ENCODE results near the gene PDZRN3. TPM values are rescaled to one million over a fixed set of nuclear protein-coding genes. Genes with fewer than 3 reads are reported as not detected.

Gene PDZRN3
- total and polyA plus RNA-seq, 2 experiments from 2014 or later, result 7.5 to 14.0 TPM

GRCh38 chr3:73473898-73474416 is 150.8 kb downstream of the PDZRN3 start:
- Histone ChIP-seq H2AFZ (no peak overlapping the region), H3K4me2 (no peak overlapping the region), H3F3A (replicated peaks; ENCODE audit: low read depth) (no peaks in the 10 kb centered on the region), H3K27ac (ENCODE audit: low read depth) (no peak overlapping the region), H3K4me3 (no peak overlapping the region), H3K9me2 (ENCODE audit: insufficient read depth) (peaks cover 22% of the 10 kb centered on the region; the same call in 1 of the 2 replicates), H4K20me1 (replicated peaks; ENCODE audit: insufficient read depth) (no peaks in the 10 kb centered on the region), H3K79me2 (replicated peaks; ENCODE audit: insufficient read depth) (no peaks in the 10 kb centered on the region), H3K36me3 (ENCODE audit: insufficient read depth) (no peaks in the 10 kb centered on the region), H3K4me1 (ENCODE audit: insufficient read depth) (peaks cover 3% of the 10 kb centered on the region; the same call in 1 of the 2 replicates), H3K27me3 (ENCODE audit: insufficient read depth) (no peaks in the 10 kb centered on the region)
- no peak overlapping the region for H3K27ac Mint-ChIP-seq
- peaks cover 35% of the 10 kb centered on the region for H3K4me1 Mint-ChIP-seq
- peaks cover 18% of the 10 kb centered on the region for H3K9me3 Mint-ChIP-seq
- H3K4me3 Mint-ChIP-seq, result no peak overlapping the region
- TF ChIP-seq, protein P1, sequence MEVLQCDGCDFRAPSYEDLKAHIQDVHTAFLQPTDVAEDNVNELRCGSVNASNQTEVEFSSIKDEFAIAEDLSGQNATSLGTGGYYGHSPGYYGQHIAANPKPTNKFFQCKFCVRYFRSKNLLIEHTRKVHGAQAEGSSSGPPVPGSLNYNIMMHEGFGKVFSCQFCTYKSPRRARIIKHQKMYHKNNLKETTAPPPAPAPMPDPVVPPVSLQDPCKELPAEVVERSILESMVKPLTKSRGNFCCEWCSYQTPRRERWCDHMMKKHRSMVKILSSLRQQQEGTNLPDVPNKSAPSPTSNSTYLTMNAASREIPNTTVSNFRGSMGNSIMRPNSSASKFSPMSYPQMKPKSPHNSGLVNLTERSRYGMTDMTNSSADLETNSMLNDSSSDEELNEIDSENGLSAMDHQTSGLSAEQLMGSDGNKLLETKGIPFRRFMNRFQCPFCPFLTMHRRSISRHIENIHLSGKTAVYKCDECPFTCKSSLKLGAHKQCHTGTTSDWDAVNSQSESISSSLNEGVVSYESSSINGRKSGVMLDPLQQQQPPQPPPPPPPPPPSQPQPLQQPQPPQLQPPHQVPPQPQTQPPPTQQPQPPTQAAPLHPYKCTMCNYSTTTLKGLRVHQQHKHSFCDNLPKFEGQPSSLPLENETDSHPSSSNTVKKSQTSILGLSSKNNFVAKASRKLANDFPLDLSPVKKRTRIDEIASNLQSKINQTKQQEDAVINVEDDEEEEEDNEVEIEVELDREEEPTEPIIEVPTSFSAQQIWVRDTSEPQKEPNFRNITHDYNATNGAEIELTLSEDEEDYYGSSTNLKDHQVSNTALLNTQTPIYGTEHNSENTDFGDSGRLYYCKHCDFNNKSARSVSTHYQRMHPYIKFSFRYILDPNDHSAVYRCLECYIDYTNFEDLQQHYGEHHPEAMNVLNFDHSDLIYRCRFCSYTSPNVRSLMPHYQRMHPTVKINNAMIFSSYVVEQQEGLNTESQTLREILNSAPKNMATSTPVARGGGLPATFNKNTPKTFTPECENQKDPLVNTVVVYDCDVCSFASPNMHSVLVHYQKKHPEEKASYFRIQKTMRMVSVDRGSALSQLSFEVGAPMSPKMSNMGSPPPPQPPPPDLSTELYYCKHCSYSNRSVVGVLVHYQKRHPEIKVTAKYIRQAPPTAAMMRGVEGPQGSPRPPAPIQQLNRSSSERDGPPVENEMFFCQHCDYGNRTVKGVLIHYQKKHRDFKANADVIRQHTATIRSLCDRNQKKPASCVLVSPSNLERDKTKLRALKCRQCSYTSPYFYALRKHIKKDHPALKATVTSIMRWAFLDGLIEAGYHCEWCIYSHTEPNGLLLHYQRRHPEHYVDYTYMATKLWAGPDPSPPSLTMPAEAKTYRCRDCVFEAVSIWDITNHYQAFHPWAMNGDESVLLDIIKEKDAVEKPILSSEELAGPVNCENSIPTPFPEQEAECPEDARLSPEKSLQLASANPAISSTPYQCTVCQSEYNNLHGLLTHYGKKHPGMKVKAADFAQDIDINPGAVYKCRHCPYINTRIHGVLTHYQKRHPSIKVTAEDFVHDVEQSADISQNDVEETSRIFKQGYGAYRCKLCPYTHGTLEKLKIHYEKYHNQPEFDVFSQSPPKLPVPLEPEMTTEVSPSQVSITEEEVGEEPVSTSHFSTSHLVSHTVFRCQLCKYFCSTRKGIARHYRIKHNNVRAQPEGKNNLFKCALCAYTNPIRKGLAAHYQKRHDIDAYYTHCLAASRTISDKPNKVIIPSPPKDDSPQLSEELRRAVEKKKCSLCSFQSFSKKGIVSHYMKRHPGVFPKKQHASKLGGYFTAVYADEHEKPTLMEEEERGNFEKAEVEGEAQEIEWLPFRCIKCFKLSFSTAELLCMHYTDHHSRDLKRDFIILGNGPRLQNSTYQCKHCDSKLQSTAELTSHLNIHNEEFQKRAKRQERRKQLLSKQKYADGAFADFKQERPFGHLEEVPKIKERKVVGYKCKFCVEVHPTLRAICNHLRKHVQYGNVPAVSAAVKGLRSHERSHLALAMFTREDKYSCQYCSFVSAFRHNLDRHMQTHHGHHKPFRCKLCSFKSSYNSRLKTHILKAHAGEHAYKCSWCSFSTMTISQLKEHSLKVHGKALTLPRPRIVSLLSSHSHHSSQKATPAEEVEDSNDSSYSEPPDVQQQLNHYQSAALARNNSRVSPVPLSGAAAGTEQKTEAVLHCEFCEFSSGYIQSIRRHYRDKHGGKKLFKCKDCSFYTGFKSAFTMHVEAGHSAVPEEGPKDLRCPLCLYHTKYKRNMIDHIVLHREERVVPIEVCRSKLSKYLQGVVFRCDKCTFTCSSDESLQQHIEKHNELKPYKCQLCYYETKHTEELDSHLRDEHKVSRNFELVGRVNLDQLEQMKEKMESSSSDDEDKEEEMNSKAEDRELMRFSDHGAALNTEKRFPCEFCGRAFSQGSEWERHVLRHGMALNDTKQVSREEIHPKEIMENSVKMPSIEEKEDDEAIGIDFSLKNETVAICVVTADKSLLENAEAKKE (CRISPR knock-in tag; IDR thresholded peaks at IDR 0.05), result no peak
- TF ChIP-seq NANOG (IDR thresholded peaks at IDR 0.05; ENCODE audit: borderline replicate concordance) (no peak), EZH2phosphoT487 (IDR thresholded peaks at IDR 0.05; ENCODE audit: unreplicated experiment) (no peak), ZNF114 (CRISPR knock-in tag; IDR thresholded peaks at IDR 0.05) (no peak), JUNB (IDR thresholded peaks at IDR 0.05; ENCODE audit: unreplicated experiment) (no peak), EZH2 (IDR thresholded peaks at IDR 0.05; ENCODE audit: low read depth, unreplicated experiment) (no peak), STAT1 (IDR thresholded peaks at IDR 0.05; ENCODE audit: unreplicated experiment) (no peak)
- TF ChIP-seq, protein P2, sequence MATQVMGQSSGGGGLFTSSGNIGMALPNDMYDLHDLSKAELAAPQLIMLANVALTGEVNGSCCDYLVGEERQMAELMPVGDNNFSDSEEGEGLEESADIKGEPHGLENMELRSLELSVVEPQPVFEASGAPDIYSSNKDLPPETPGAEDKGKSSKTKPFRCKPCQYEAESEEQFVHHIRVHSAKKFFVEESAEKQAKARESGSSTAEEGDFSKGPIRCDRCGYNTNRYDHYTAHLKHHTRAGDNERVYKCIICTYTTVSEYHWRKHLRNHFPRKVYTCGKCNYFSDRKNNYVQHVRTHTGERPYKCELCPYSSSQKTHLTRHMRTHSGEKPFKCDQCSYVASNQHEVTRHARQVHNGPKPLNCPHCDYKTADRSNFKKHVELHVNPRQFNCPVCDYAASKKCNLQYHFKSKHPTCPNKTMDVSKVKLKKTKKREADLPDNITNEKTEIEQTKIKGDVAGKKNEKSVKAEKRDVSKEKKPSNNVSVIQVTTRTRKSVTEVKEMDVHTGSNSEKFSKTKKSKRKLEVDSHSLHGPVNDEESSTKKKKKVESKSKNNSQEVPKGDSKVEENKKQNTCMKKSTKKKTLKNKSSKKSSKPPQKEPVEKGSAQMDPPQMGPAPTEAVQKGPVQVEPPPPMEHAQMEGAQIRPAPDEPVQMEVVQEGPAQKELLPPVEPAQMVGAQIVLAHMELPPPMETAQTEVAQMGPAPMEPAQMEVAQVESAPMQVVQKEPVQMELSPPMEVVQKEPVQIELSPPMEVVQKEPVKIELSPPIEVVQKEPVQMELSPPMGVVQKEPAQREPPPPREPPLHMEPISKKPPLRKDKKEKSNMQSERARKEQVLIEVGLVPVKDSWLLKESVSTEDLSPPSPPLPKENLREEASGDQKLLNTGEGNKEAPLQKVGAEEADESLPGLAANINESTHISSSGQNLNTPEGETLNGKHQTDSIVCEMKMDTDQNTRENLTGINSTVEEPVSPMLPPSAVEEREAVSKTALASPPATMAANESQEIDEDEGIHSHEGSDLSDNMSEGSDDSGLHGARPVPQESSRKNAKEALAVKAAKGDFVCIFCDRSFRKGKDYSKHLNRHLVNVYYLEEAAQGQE (IDR thresholded peaks at IDR 0.05; ENCODE audit: unreplicated experiment), result no peak
- DNase-seq (ENCODE audit: low spot score) (no peak), ATAC-seq (no peak)
- peaks cover 20% of the 10 kb centered on the region for H3K36me3 Mint-ChIP-seq (ENCODE audit: low read depth)
- peaks cover 7% of the 10 kb centered on the region for H3K27me3 Mint-ChIP-seq (ENCODE audit: insufficient read depth, low read depth, poor library complexity)
